ENCODE results near the gene RAB8A.

DNA sequence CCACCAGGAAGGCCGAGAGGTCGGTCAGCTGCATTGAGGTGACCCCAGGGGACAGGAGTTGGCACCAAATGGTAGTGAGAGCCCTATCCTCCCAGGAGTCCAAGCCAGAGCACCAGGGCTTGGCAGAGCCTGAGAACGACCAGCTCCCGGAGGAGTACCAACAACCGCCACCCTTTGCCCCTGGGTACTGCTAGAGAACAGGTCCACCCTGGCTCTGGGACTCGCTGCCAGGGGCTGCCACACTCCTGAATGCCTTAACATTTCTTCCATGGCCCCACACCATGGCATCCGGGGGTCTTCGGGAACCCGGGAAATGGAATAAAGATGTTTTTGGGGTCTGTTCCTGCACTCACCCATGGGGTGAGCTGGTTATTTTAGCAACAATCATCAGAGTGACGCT lies 45.9 kb downstream of the RAB8A start:
- TF ChIP-seq, protein P1, sequence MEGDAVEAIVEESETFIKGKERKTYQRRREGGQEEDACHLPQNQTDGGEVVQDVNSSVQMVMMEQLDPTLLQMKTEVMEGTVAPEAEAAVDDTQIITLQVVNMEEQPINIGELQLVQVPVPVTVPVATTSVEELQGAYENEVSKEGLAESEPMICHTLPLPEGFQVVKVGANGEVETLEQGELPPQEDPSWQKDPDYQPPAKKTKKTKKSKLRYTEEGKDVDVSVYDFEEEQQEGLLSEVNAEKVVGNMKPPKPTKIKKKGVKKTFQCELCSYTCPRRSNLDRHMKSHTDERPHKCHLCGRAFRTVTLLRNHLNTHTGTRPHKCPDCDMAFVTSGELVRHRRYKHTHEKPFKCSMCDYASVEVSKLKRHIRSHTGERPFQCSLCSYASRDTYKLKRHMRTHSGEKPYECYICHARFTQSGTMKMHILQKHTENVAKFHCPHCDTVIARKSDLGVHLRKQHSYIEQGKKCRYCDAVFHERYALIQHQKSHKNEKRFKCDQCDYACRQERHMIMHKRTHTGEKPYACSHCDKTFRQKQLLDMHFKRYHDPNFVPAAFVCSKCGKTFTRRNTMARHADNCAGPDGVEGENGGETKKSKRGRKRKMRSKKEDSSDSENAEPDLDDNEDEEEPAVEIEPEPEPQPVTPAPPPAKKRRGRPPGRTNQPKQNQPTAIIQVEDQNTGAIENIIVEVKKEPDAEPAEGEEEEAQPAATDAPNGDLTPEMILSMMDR (IDR thresholded peaks at IDR 0.05; ENCODE audit: control extremely low read depth in 1 of 3, insufficient read depth in 1 of 3, low read depth in 1 of 3, low read length in 3 of 3) = no peak
- TF ChIP-seq BACH1 (IDR thresholded peaks at IDR 0.05; ENCODE audit: low read length) (no peak), ZNF274 (IDR thresholded peaks at IDR 0.05; ENCODE audit: borderline replicate concordance, extremely low read depth, low read length) (no peak), POLR2A (IDR thresholded peaks at IDR 0.05; ENCODE audit: control extremely low read depth in 1 of 2, low read depth in 2 of 2, low read length in 2 of 2) (no peak), PHF8 (conservative IDR thresholded peaks at IDR 0.05; ENCODE audit: low read depth, low read length) (no peak)

Data from H1 (cell line).